ENCODE measurements around the gene MYH13. TPM values are rescaled to one million over a fixed set of nuclear protein-coding genes. Genes with fewer than 3 reads are reported as not detected.

MYH13 gene
- total RNA-seq, 3 donors from 2014 or later (not counting 1 experiment from before 2014, with no cell fraction given), result not detected

DNA sequence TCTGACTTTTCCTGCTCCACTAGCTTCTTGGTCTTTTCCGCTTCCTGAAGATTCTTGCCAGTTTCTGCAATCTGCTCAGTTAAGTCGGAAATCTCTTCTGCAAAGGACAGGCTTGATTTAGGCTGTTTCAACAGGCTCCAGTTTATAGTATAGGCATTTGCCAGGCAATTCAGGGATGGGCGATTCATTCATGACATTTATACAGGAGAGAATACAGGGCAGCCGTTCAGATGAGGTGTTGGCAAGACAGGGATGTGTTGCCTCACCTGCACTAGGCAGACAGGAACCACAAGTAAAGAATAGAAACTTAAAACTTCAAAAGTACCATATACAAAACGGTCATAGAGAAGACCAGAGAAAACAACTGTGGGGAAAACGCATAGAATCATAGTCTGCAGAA, 61.7 kb downstream of the MYH13 start:
- intact Hi-C loops (cut with micrococcal nuclease), result no loop called here
- H3K9me3 Mint-ChIP-seq, result no peaks in the 10 kb centered on the region
- no peak for DNase-seq
- H3K27me3 ChIP-seq (ENCODE audit: control insufficient read depth, insufficient read depth, low read length), result no peaks in the 10 kb centered on the region
- TF ChIP-seq, protein P1, sequence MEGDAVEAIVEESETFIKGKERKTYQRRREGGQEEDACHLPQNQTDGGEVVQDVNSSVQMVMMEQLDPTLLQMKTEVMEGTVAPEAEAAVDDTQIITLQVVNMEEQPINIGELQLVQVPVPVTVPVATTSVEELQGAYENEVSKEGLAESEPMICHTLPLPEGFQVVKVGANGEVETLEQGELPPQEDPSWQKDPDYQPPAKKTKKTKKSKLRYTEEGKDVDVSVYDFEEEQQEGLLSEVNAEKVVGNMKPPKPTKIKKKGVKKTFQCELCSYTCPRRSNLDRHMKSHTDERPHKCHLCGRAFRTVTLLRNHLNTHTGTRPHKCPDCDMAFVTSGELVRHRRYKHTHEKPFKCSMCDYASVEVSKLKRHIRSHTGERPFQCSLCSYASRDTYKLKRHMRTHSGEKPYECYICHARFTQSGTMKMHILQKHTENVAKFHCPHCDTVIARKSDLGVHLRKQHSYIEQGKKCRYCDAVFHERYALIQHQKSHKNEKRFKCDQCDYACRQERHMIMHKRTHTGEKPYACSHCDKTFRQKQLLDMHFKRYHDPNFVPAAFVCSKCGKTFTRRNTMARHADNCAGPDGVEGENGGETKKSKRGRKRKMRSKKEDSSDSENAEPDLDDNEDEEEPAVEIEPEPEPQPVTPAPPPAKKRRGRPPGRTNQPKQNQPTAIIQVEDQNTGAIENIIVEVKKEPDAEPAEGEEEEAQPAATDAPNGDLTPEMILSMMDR (IDR thresholded peaks at IDR 0.05), result no peak
- H3K4me3 ChIP-seq (ENCODE audit: low read length), result no peak overlapping the region
- H3K4me3 Mint-ChIP-seq, result no peak overlapping the region
- H3K36me3 Mint-ChIP-seq, result no peaks in the 10 kb centered on the region
- no peaks in the 10 kb centered on the region for H3K9me3 ChIP-seq (ENCODE audit: control insufficient read depth, insufficient read depth, low read length)
- no peaks in the 10 kb centered on the region for H3K4me1 ChIP-seq (ENCODE audit: control insufficient read depth, insufficient read depth, low read length)
- no peak for ATAC-seq
- peaks cover 7 to 13% of the 10 kb centered on the region in 2 donors for H3K27me3 Mint-ChIP-seq (ENCODE audit: low read depth in 2 of 2)
- H3K36me3 ChIP-seq (ENCODE audit: control insufficient read depth, insufficient read depth, low read length), result no peaks in the 10 kb centered on the region
- 73% methylated on average over 6 of the region's 6 CpGs for WGBS (ENCODE audit: insufficient coverage)
- H3K4me1 Mint-ChIP-seq, result no peaks in the 10 kb centered on the region
- no peak overlapping the region for H3K27ac Mint-ChIP-seq
- H3K27ac ChIP-seq (ENCODE audit: low read length), result no peak overlapping the region

DNA sequence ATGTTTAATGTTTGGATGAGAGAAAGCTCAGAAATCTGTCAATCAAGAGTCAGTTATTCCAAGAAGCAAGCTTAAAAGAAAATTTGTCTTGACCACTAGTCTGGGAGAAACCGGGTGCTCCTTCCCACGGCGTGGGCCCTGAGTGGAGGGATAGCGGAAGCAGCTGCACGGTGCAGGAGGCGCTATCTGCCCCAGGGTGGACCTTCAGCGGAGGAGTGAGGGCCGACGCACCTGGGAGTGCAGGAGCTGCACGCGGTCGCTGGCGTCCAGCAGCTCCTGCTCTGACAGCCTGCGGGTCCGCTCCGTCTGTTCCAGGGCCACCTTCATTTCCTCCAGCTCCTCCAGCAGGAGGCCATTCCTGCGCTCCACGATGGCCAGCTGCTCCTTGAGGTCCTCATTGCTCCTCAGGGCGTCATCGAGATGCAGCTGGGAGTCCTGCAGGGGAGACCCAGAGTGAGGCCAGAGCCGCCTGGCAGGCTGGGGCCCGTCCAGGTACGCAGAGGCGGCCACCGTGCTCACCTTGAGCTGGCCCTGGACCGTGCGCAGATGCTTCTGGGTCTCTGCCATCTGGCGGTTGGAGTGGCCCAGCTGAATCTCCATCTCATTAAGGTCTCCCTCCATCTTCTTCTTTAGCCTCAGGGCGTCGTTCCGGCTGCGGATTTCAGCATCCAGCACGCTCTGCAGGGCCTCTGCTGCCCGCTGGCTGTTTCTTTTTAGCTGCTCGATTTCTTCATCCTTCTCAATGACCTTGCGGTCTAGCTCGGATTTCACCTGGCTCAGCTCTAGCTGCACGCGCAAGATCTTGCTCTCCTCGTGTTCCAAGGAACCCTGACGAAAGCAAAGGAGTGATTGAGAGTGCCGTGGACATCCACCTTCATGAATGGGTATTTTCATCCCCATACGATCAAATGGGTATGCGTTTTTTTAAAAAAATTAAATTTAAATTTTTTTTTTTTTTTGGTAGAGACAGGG, 63.5 kb downstream of the MYH13 start:
- Mint-ChIP-seq H3K4me3 (no peak overlapping the region), H3K27me3 (ENCODE audit: low read depth in 2 of 2) (peaks cover 4 to 13% of the 10 kb centered on the region in 2 donors), H3K9me3 (no peaks in the 10 kb centered on the region), H3K36me3 (no peaks in the 10 kb centered on the region), H3K27ac (no peak overlapping the region), H3K4me1 (no peaks in the 10 kb centered on the region)
- no peak overlapping the region for H3K4me3 ChIP-seq (ENCODE audit: low read length)
- no peaks in the 10 kb centered on the region for H3K36me3 ChIP-seq (ENCODE audit: control insufficient read depth, insufficient read depth, low read length)
- DNase-seq (no peak), ATAC-seq (no peak)
- no peaks in the 10 kb centered on the region for H3K9me3 ChIP-seq (ENCODE audit: control insufficient read depth, insufficient read depth, low read length)
- WGBS (ENCODE audit: insufficient coverage), result 94% methylated on average over 44 of the region's 44 CpGs
- intact Hi-C loops (cut with micrococcal nuclease), result no loop called here
- TF ChIP-seq, protein P1 (IDR thresholded peaks at IDR 0.05), result no peak
- no peaks in the 10 kb centered on the region for H3K27me3 ChIP-seq (ENCODE audit: control insufficient read depth, insufficient read depth, low read length)
- no peaks in the 10 kb centered on the region for H3K4me1 ChIP-seq (ENCODE audit: control insufficient read depth, insufficient read depth, low read length)
- no peak overlapping the region for H3K27ac ChIP-seq (ENCODE audit: low read length)

DNA sequence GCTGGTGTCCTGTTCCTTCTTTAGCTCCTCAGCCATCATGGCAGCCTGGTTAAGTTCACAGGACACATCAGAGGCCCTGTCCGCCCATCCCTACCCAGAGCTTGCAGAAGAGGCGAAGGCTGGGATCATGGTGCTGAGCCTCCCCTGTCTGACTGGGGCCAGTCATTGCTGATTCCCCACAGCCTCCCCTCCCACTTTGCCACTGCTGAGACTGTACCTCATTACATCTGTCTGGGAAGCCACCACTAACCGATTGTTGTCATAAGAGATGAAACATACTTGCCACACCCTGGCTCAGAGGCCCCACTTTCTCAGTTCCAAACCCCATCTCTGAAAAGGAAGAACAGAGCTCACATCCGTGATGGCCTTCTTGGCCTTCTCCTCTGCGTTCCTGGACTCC, 66.2 kb downstream of the MYH13 start:
- TF ChIP-seq, protein P1 (IDR thresholded peaks at IDR 0.05), result no peak
- Histone ChIP-seq H3K36me3 (ENCODE audit: control insufficient read depth, insufficient read depth, low read length) (no peaks in the 10 kb centered on the region), H3K9me3 (ENCODE audit: control insufficient read depth, insufficient read depth, low read length) (no peaks in the 10 kb centered on the region), H3K27me3 (ENCODE audit: control insufficient read depth, insufficient read depth, low read length) (no peaks in the 10 kb centered on the region), H3K27ac (ENCODE audit: low read length) (no peak overlapping the region), H3K4me1 (ENCODE audit: control insufficient read depth, insufficient read depth, low read length) (no peaks in the 10 kb centered on the region), H3K4me3 (ENCODE audit: low read length) (no peak overlapping the region)
- no peak for DNase-seq
- no peaks in the 10 kb centered on the region for H3K4me1 Mint-ChIP-seq
- no peak overlapping the region for H3K4me3 Mint-ChIP-seq
- H3K27me3 Mint-ChIP-seq (ENCODE audit: low read depth in 2 of 2), result peaks cover 4 to 12% of the 10 kb centered on the region in 2 donors
- no peak for ATAC-seq
- no peaks in the 10 kb centered on the region for H3K36me3 Mint-ChIP-seq
- 90% methylated on average over 5 of the region's 5 CpGs for WGBS (ENCODE audit: insufficient coverage)
- no peak overlapping the region for H3K27ac Mint-ChIP-seq
- no peaks in the 10 kb centered on the region for H3K9me3 Mint-ChIP-seq
- intact Hi-C loops (cut with micrococcal nuclease), result no loop called here

All from natural killer cell (primary cell).